ENCODE results near the gene PLA1A.

GRCh38 chr3:119625451-119626153 lies 27.9 kb downstream of the PLA1A start:
- TF ChIP-seq CTCF (IDR thresholded peaks at IDR 0.05 in 4 of 5, conservative IDR thresholded peaks at IDR 0.05 in 1 of 5) (no peak), POLR2A (IDR thresholded peaks at IDR 0.05) (no peak)

All from gastrocnemius medialis (tissue), 4 donors.